OCI-M1 (cell line): ENCODE measurements around the gene CGAS.

ENCODE experiments used
- DNase-seq: peaks from one replicate; lab custom pipeline; 2025; lab: John Stamatoyannopoulos, UW

Gene CGAS

DNA sequence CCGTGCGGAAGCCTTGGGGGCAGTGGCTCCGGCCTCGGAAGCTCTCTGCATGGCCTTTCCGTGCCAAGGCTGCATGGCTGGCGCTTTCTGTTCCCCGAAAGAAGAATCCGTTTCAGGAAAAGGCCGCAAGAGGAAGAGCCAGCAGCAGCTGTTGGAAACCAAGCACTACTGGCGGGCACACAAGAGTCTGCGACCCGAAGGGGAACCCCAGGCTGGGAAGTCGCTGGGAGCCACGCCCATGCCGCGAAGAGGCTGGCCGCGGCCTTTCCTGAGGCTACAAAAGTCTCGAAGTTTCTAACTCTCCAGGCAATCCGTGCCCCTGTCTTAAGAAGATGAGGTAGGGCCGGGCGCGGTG, at the start of gene CGAS:
TSS of gene CGAS (minus strand) at position 191 of the 355 bp plus-strand sequence. CDS start at position 75, 116 bp downstream.
- DNase-seq, result peak; percentile 94

- no peak for DNase-seq
Measured at GRCh38 chr6:73497915-73498314, 45.8 kb upstream of the CGAS start.

GRCh38 chr6:73491377-73491776, 39.3 kb upstream of the CGAS start:
- no peak for DNase-seq

DNA sequence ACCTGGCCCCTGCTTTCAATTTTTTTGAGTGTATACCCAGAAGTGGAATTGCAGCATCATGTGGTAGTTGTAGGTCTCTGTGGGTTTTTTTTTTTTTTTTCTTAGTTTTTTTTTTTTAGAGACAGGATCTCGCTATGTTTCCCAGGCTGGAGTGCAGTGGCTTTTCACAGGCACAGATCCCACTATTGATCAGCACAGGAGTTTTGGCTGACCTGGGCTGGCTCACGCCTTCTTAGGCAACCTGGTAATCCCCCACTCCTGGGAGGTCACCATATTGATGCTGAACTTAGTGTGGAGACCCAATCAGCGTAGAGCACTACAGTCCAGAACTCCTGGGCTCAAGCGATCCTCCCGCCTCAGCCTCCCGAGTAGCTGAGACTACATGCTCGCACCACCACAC, 35.4 kb upstream of the CGAS start:
- no peak for DNase-seq

DNA sequence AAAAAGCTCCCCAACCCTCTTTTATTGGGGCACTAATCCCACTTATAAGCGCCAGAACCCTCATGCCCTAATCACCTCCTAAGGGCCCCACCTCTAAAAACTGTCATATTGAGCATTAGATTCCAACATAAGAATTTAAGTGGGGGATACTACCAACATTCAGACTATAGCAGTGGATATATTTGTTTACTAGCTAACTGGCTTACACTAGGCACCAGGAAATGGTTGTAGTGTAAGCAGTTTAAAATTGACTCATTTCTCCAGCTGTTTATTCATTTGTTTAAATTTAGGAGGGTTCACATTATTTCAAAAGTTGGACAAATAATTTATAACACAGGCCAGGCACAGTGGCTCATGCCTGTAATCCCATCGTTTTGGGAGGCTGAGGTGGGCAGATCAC, 32.3 kb upstream of the CGAS start:
- DNase-seq, result no peak

- no peak for DNase-seq
Measured at GRCh38 chr6:73481969-73482368, 29.9 kb upstream of the CGAS start.

GRCh38 chr6:73477407-73477806, 25.3 kb upstream of the CGAS start:
- DNase-seq, result no peak

DNA sequence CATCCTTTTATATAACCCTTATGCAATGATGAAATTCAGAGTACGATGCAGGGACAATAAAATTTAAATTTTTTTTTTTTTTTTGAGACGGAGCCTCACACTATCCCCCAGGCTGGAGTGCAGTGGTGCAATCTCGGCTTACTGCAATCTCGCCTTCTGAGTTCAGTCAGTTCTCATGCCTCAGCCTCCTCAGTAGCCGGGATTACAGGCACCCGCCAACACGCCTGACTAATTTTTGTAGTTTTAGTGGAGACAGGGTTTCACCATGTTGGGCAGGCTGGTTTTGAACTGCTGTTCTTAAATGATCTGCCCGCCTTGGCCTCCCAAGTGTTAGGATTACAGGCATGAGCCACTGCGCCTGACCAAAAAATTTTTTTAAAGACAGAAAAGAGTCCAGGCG, 24.6 kb upstream of the CGAS start:
- no peak for DNase-seq

DNA sequence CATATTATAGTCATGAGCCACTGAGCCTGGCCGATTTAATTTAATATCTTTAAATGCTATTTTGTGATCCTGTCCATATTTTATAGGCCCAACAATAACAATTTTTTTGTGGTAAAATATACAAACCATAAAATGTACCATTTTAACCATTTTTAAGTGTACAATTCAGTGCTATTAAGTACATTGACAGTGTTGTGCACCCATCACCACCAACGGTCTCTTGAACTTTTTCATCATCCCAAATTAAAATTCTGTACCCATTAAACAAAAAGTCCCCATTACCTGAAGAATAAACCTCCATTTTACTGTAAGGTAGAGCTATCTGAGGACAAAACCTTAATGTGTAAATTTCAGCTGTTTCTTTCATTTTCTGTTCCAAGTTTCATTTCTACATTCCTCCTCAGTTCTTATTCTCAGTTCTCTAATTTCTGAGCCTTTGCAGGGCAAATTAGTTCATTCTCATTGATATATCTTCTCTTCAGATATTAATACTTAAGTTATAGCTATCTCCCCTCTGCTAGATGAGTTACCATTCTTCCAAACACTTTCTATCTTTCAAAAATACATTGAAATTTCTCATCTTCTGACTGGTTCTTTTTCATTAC, 19.7 kb upstream of the CGAS start:
- DNase-seq, result no peak

DNA sequence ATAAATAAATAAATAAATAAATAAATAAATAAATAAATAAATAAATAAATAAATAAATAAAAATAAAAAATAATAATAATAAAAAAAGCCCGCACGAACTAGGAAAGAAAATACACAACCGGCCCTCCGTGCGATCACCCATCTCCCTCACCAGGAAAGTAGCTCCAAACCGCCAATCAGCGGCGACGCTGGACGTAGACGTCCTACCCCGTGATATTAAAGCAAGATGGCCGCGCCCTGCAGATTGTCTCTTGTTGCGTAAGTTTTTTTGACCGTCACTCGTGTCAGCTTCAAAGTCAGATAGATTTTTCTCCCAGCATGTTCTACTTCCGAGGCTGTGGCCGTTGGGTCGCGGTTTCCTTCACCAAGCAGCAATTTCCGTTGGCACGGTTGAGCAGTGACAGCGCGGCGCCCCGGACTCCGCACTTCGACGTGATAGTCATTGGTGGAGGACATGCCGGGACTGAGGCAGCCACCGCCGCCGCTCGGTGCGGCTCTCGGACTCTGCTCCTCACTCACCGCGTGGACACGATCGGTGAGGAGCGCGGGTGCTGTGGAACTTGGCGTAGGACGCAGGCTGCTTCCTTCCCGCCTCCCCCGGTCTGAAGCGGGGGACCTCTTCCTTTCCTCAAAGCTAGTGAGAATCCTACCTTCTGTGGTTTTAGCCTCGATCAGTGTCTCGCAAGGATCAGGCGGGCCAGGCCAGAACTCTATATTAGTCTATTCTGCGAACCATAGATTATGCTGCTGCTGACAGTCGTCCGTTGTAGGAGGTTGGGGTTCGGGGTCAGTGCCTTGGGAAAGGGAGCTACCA, 9.6 kb upstream of the CGAS start, which contains the start of gene MTO1:
TSS of gene MTO1 (plus strand) at position 201 of the 814 bp plus-strand sequence. CDS start at position 319, 118 bp downstream.
- DNase-seq, result peak; percentile 97

GRCh38 chr6:73460056-73460455, 8.0 kb upstream of the CGAS start:
- DNase-seq, result peak; percentile 86

GRCh38 chr6:73459474-73459873, 7.4 kb upstream of the CGAS start:
- peak; percentile 51 for DNase-seq

- DNase-seq, result peak; percentile 93
Measured at GRCh38 chr6:73455865-73456629, 4.0 kb upstream of the CGAS start.

- DNase-seq, result peak; percentile 84
Measured at GRCh38 chr6:73451223-73452106, 632 bp downstream of the CGAS start.

DNA sequence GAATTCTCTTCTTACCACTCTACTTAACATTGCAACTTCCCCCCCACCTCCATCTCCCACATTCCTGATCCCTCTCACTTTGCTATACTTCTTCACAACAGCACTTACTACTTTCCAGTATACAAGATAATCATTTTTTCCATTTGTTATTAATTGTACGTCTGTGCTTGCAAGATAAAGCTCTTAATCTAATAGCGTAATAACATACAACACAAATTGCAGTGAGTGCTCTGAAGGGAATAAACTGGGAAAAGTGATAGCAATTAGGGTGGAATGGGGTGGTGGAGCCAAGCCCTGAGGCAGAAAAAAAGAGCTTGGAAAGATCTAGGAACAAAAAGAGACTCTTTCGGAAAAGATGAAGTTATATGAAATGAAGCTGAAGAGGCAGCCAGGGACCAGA, 8.5 kb downstream of the CGAS start:
- no peak for DNase-seq

GRCh38 chr6:73435236-73435635, 16.9 kb downstream of the CGAS start:
- DNase-seq, result no peak

- no peak for DNase-seq
Measured at GRCh38 chr6:73421534-73421933, 30.6 kb downstream of the CGAS start.

- no peak for DNase-seq
Measured at GRCh38 chr6:73418081-73418741, 33.9 kb downstream of the CGAS start.

DNA sequence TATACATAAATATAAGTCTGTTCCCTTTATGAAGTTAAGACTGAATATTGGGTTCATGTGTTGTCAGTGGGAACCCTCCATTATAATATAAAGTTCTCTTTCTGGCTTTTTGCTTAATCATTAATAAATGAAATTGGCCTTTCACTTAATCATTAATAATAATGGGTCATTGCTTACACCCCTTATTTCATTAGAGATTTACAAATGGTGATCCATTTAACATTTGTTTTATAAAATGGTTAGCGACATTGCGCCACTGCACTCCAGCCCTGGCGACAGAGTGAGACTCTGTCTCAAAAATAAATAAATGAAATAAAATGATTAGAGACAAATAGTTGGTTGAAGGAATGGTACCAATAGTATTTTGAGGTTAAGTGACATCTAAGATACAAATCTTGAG, 39.0 kb downstream of the CGAS start:
- no peak for DNase-seq

DNA sequence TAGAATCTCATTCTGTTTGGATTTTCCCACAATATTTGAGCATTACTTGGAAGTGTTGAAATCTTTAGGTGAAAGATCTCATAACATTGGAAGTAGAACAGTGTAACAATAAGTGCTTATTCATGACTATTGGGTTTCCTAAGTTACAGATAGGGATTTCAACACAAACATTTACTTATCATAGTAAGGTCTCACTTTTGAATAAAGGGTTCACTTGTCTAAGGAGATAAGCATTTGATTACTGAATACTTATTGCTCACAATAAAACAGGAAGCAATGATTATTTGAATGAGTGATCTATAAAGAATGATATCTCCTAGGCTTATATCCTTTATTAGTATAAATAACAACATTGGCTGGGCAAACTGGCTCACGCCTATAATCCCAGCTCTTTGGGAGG, 42.7 kb downstream of the CGAS start:
- DNase-seq, result no peak

GRCh38 chr6:73400656-73401055, 51.4 kb downstream of the CGAS start:
- no peak for DNase-seq
